GM19351 (cell line): ENCODE data around the gene WAC.

Source experiments
- ATAC-seq: cut with Tn5 transposase; IDR thresholded peaks from one replicate; pipeline ENCODE4 v1.9.1; 2021; ENCODE audit warnings: mild to moderate bottlenecking, moderate library complexity; ENCODE audit not compliant: unreplicated experiment

WAC gene

DNA sequence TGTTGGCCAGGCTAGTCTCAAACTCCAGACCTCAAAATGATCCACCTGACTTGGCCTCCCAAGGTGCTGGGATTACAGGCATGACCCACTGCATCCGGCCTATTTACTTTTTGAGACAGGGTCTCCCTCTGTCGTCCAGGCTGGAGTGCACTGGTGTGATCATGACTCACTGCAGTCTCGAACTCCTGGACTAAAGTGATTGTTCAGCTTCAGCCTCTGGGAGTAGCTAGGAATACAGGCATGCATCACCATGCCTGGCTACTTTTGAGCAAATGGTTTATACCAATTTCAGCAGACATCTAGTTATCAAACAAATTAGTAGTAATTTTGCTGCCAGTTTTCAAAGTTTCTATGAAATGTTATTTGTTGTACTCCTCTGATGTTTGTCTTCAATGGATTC lies 2.2 kb upstream of the WAC start:
- ATAC-seq, result no peak

DNA sequence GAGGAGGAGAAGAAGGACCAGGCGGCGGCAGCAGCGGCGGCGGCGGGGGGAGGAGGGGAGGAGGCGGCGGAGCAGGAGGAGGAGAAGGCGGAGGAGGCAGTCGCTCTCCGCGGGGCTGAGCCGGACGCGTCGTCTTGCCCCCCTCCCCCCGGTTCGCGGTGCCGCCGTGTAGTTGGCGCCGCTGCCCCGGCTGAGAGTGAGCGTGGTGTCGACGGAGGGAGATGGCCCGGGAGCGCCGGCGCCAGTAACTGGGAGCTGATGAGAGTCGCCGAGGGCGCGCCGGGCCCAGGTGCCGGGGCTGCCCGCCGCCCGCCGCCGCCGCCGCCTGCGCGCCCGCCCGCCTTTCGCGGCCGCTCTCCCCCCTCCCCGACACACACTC lies 257 bp downstream of the WAC start:
- ATAC-seq, result peak; percentile 2

DNA sequence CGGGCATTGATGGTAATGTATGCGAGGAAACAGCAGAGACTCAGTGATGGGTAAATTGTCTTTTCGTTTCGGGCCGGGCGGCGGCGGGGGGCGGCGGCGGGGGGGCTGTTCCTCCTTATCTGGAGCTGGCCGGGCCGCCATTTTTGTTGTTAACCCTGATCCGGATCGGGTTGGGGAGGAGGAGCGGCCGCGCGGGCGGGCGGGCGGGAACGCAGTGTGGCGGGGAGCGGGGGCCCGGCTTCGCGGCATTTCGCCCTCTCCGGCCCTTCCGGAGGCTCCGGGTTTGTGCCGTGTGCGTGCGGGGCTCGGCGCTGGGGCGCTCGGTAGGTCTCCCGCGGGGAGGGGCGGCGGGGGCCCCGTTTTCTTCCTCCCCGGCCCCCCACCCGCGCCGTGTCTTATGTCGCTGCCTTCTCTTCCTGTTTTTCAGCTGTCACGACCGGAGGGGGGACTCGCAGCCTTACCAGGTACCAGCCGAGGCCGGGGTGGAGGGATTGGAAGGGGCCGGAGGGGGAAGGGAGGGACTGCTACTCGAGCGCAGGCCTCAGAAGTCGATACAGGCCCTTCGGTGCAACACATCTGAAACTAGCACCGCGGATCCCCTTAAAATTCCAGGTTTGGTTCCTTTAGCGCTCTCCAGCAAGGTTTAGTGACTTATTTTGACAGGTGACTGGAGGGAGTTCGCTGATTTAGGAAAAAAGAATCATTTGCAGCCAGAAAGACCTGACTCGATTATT lies 820 bp downstream of the WAC start:
- ATAC-seq, result peak; percentile 18

DNA sequence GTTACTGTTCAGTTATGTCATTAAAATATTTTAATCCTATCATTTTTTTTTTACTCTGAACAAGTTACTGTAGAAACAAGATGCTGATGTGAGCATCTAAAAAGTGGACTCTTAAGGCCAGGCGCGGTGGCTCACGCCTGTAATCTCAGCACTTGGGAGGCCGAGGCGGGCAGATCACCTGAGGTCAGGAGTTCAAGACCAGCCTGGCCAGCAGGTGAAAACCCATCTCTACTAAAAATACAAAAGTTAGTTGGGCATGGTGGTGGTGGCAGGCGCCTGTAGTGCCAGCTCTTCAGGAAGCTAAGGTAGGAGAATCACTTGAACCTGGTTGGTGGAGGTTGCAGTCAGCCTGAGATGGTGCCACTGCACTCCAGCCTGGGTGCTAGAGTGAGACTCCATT lies 2.9 kb downstream of the WAC start:
- ATAC-seq, result no peak

DNA sequence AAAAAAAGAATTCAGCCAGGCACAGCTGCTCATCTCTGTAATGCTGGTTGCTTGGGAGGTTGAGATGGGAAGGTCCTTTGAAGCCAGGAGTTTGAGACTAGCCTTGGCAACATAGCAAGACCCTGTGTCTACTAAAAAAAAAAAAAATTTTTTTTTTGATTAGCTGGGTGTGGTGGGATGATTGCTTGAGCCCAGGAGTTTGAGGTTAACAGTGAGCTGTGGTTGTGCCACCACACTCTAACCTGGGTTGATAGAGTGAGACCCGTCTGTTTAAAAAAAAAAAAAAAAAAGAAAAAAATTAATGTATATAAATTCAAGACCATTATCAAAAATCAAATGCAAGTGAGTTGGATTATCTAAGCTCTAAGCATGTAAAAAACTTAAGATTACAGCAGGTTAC lies 5.7 kb downstream of the WAC start:
- no peak for ATAC-seq

DNA sequence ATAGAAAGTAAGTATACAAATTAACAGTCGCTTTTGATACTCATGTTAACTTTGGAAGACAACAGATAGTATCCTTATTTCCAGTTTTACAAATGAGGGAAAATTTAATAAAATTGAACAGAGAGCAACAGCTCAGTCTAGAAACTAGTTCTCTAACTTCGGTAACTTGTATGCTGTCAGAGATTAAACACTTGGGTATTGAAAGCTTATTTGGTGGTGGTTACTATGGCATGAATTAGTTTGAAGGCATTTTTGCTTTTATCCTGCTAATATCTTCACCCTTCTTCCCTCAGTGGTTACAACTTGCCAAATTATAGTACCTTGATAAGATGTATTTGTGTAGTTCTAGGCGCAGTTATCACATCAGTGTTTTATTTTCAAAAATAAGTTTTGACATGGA lies 7.2 kb downstream of the WAC start:
- no peak for ATAC-seq

DNA sequence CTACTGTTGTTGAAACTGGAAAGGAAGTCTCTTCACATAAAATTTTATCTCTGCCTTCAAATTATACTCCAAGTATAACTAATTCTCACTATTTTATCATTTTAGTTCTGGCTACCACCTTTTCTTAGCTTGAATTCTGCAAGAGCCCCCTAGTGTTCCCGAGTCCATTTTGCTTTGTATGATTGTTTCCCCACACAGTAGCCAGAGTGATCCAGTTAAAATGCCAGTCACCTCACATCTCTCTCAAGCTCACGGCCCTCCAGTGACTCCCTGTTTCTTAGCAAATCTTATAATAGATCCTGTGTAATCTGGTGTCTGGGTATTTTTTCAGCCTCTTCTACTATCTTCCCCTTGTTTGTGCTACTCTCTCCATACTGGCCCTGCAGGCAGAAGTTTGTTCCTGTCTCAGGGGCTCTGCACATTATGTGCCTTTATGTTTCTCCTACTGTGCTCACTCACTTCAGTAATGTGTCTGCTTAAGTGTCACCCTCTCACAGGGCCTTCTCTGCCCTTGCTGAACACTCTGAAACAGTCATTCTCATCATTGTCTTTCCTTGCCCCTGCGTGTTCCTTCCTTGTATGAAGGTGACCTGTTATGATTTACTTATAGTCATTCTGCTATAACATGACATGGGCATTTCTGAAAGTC lies 8.9 kb downstream of the WAC start:
- ATAC-seq, result no peak

DNA sequence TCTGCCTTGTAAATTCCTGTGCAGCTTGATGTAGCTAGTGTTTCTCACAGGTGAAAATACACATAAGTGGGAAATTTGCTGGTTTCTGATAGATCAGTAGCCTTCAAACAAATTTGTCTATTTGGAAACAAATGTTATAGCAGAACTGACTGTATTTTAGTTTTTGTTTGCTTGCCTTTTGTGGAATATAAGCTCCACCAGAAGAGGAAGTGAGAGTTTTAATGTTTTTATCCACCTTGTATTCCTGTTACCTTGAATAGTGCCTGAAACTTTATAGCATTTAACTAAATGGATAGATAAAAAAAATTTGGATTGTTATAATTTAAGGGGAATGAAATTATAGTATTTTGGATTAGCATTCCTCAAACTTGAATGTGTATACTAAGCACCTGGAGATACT lies 9.8 kb downstream of the WAC start:
- ATAC-seq, result no peak

DNA sequence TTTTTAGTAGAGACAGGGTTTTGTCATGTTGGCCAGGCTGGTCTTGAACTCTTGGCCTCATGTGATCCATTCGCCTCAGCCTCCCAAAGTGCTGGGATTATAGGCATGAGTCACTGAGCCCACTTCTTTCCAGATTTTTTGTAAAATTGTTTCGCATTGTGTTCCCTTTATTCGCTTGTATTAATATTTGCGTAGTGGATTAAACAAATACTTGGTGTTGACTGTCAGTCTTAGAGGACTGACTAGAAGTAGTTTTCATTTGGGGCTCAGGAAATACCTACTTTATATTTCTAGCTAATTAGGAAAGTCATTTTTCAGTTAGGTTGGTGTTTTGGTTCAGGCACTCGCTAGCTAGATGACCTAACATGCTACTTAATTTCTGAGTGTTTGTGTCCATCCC lies 11.1 kb downstream of the WAC start:
- ATAC-seq, result no peak

DNA sequence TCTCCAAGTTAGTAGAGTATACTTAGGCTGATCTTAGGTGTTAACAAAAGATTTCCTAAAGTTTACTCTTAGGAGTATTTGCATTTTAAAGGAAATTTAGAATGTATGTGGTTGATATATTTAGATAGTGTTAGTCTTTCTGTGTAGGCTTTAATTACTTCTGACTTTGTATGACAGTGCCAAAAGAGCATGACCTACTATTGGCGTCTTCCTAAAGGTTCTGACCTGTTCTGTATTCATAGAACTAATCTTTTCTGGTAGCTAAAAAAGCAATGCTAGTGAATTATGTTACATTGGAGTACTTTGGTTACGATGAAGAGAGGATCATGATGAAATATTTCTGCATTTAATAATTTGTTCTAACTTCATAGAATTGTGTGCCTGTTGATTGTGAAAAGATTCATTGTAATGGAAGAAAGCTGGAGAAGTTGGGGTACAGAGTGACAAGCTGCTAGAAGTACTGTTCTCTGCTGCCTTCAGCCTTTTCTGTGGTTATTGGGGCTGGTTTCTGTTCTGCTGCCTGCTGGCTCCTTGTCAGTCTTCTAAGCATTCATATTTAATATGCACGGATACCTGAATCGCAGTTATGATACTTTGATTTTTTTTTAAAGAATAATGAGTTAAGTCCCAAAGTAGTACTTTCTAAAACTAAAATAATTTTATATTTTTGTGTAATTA lies 13.2 kb downstream of the WAC start:
- ATAC-seq, result peak; percentile 81

DNA sequence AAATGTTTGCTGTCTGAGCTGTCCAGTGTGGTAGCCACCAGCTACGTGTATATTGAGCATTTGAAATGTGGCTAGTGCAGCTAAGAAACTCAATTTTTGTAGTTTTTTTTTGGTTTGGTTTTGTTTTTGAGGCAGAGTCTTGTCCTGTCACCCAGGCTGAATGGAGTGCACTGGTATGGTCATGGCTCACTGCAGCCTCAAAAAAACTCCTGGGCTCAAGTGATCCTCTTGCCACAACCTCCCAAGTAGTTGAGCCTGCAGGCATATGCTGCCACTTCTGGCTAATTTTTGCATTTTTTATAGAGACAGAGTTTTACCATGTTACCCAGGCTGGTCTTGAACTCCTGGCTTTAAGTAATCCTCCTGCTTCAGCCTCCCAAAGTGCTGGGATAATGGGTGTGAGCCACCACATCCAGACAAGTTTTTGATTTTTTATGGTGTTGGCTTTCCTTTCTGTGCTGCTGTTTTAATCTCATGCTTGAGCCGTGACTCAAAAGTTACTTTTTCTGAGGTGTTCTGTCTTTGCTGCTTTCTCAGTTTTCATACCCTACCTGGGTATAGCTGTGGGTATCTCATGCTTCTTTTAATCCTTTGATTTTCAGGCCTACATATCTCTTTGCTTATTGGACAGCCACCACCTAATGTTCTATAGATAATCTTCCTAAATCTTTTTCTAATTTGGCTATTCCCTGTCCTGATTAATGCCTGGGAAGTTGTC lies 16.0 kb downstream of the WAC start:
- no peak for ATAC-seq

DNA sequence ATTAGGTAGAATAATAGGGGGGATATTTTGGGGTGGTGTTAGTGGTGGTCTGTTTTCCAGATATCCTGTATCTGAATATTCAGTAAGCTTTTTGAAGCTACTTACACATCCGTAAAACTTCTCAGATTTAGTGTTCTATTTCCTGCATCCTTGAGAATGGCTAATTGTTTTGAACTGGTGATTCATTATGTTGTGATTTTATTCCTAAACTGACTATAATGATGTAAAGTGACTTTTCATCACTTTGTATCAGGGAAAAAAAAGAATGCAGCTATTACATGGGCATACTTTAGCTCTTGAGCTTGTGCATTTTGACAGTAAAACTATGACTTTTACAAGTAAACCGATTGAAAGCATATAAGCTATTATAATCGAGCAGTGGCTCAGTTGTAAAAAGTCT lies 18.2 kb downstream of the WAC start:
- no peak for ATAC-seq

DNA sequence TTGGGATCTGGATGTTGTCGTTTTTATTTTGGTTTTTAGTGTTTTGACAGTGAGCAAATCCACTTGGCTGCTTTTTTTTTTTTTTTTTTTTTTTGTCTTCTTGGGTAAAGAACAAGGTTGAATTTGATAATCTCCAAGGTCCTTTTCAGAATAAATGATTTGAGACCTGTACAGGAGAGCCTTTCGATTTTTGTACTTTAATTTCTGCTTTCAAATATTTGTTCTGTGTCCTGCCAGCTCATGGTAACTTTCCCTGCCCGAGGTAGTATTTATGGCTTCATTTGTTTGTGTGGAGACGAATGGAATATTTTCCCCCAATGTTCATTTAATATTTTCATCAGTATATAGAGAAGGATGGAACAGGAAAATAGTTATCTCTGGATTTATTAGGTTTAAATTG lies 19.9 kb downstream of the WAC start:
- ATAC-seq, result no peak

DNA sequence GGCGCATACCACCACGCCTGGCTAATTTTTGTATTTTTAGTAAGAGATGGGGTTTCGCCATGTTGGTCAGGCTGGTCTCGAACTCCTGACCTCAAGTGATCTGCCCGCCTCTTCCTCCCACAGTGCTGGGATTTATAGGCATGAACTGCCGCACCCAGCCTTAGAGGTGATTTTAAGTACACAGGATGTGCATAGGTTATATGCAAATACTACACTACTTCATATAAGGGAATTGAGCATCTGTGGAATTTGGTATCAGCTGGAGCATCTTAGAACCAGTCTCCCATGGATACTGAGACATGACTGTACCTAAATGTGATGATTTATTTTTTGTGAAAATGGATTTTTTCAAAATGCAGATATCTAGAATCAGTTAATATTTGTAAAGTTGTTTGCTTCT lies 21.1 kb downstream of the WAC start:
- no peak for ATAC-seq

DNA sequence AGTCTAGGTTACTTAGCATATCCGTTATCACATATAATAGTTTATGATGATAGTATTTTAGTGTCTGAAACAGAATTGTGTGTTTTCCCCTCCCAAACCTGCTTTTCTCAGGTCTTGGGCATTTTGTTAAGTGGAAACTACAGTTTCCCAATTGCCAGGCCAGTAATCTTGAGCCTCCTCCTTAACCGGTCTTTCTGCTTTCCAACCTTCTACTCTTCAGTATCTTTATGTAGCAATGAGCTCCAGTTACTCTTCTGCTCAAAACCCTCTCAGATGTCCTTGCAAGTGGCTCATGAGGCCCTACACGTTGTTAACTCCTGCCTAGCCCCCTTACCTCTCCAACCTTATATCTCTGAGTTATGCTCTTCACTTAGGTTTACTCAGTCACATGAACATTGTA lies 22.0 kb downstream of the WAC start:
- no peak for ATAC-seq

DNA sequence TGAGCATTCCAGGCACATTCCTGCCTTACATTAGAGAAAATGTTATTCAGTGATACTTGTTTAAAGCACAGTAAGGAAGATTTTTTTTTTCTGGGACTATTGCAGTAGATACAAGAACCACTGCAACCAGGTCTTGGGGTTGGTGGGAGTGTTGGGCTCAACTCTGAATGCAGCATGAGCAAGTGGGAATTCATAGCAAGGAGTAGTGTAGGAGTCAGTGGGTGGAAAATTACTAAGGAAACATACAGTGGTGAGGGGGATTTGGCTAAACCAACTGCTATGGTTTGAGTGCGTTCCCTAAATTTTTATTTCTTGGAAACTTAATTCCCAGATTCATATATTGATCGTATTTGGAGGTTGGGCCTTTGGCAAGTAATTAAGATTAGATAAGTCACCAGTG lies 22.4 kb downstream of the WAC start:
- ATAC-seq, result no peak

DNA sequence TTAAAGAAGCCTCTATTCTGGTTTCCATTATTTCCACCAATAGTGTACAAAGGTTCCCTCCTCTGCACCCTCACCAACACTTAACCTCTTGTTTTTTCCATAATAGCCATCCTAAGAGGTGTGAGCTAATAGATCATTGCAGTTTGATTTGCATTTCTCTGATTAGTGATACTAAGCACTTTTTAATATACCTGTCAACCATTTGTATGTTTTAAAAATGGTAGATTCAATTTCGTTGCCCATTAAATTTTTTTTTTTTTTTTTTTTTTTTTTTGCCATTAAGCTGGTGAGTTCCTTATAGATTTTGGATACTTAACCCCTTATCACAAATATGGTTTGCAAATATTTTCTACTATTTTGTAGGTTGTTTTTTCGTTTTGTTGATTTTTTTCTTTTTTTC lies 23.2 kb downstream of the WAC start:
- ATAC-seq, result no peak

DNA sequence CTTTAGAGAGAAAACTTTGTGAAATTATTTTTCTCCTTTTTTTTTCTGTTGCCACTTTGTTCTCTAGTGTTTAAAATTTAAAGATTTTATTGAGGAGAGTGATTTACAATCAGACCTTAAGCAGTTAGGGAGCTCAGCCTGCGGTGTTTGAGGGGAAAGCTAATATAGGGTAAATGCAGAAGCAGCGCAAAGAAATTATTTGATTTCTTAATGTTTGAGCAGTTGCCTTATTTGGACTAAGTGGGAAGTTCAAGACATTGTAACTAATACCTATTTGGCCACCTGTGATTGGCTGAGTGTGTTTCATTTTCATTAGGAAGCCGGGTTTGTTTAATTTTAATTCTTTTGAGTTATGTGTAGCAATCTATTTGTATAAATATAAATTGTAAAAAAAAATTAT lies 25.3 kb downstream of the WAC start:
- ATAC-seq, result no peak

DNA sequence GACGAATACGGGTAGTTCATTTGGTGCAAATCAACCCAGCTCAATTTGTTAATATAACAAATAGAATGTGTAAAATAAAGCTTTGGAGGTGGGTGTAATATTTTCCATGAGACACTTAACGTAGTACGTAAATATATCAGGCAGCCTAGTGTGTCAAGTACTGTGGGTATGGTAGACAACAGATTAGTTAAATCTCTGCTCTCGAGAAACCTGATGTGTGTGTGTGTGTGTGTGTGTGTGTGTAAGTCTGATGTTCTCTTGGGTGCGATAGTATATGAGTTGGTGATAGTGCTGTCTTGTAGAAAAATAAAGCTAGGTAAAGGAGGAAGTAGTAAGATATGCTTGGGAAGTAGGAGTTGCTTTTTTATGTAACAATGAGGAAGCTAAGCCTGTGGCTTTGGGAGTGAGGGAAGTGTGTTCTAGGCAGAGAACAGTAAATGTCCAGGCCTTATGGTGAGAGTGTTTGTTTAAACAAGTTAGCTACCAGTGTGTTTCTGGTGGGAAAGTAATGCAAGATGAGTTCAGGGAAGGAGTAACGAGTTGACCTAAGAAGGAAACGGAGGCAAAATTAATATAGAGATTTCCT lies 26.1 kb downstream of the WAC start:
- no peak for ATAC-seq

DNA sequence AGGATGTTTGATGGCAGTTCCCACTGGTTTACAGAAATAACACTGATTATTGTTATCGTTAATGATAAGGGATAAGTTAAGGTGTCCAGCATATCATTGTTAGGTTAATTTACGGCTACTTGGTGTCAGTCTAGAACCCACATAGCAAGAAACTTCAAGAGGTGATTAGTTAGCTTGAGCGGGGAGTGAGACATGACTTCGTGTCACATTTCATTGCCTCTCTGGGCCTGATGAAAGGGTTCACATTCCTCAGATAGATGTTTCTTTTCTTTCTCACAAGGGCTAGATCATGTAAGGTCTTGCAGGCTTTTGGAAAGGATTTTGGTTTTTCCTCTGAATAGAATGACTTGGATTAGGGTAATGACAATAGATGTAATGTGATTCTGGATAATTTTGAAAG lies 26.7 kb downstream of the WAC start:
- ATAC-seq, result no peak

DNA sequence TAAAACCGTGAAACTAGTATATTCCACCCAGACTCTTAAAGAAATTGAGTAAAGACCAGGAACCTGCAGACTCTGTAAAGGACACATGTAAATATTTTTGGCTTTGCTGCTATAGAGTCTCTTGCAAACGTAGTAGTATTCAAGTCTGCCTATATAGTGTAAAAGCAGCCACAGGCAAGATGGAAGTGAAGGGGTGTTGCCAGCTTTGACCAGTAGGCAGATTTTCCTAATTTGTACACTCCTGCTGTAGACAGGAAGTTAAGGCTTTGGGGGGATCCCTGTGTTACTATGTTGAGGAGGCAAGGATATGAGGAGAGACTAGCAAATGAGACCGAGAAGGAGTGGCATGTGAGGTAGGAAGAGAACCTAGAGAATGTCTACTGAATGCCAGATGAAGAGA lies 27.7 kb downstream of the WAC start:
- no peak for ATAC-seq
